Spleen (tissue), 11 donors: Measurements from ENCODE around the gene LASP1. TPM values are rescaled to one million over a fixed set of nuclear protein-coding genes. Genes with fewer than 3 reads are reported as not detected.

Experiments used
- DNase-seq: peaks from one replicate; pipeline ENCODE4 v3.0.0-alpha.2; 2020
- H3K27ac ChIP-seq, 8 donors: fragments of 200-600 bp; sonication (generic) in 7 of 8; 1 replicate in 4 of 8; 2 replicates in 4 of 8; pipeline versions ENCODE4 v1.5.0 to v1.8.0; 2016 to 2021; ENCODE audit warnings: inconsistent platforms in 4 of 8, mild to moderate bottlenecking in 4 of 8, moderate library complexity in 1 of 8
- H3K27me3 ChIP-seq, 7 donors: fragments of 200-600 bp; sonication (generic) in 6 of 7; replicated peaks in 1 of 7; 1 replicate in 4 of 7; 2 replicates in 3 of 7; pipeline versions ENCODE4 v1.5.0 to v1.8.0; 2016 to 2021; ENCODE audit warnings: inconsistent platforms in 3 of 7, mild to moderate bottlenecking in 1 of 7
- H3K36me3 ChIP-seq, 6 donors: fragments of 200-600 bp; sonication (generic) in 5 of 6; 1 replicate in 4 of 6; 2 replicates in 2 of 6; pipeline versions ENCODE4 v1.5.0 to v1.8.0; 2016 to 2021; ENCODE audit warnings: inconsistent platforms in 2 of 6
- H3K4me1 ChIP-seq, 6 donors: fragments of 200-600 bp; sonication (generic) in 5 of 6; 1 replicate in 3 of 6; 2 replicates in 3 of 6; pipeline versions ENCODE4 v1.5.0 to v1.8.0; 2016 to 2021; ENCODE audit warnings: inconsistent platforms in 3 of 6
- H3K4me3 ChIP-seq, 8 donors: fragments of 200-600 bp; sonication (generic) in 7 of 8; 1 replicate in 4 of 8; 2 replicates in 4 of 8; pipeline versions ENCODE4 v1.5.0 to v1.8.0; 2016 to 2021; ENCODE audit warnings: inconsistent platforms in 4 of 8, mild to moderate bottlenecking in 4 of 8, moderate library complexity in 2 of 8
- H3K9me3 ChIP-seq, 8 donors: fragments of 200-600 bp; sonication (generic) in 7 of 8; 1 replicate in 4 of 8; 2 replicates in 4 of 8; pipeline versions ENCODE4 v1.5.0 to v1.8.0; 2016 to 2021; ENCODE audit warnings: inconsistent platforms in 4 of 8
- CTCF ChIP-seq, 11 experiments: fragments of 200-600 bp in 7 of 11; fragments of 450-650 bp in 4 of 11; sonication (generic) in 4 of 11; IDR thresholded peaks in 8 of 11; conservative IDR thresholded peaks in 3 of 11; 1 replicate in 7 of 11; 2 replicates in 4 of 11; pipeline versions ENCODE4 v1.4.0 to v1.8.0; 2016 to 2021; ENCODE audit warnings: antibody characterized with exemption in 11 of 11, inconsistent platforms in 4 of 11, mild to moderate bottlenecking in 1 of 11
- POLR2A ChIP-seq, 3 donors: fragments of 450-650 bp; IDR thresholded peaks; one replicate each; pipeline ENCODE4 v1.5.1; 2017; ENCODE audit warnings: antibody characterized with exemption in 3 of 3, mild to moderate bottlenecking in 1 of 3
- POLR2AphosphoS5 ChIP-seq, 3 donors: sonication (generic); formaldehyde crosslinking; IDR thresholded peaks; one replicate each; pipeline ENCODE4 v1.5.1; 2017; ENCODE audit warnings: antibody characterized with exemption in 3 of 3
- whole genome bisulfite sequencing, 5 donors: extraction: QIAGEN DNeasy Blood & Tissue Kit in 3 of 5; methylation state at CpG; one replicate each; pipeline versions ENCODE4 v1.1.5 to v1.1.7; 2013 to 2018; 5-methylcytosine and 5-hydroxymethylcytosine counted together
- intact Hi-C: fragments of 100-400 bp; cut with DNase I; formaldehyde crosslinking; loops from one replicate; pipeline ENCODE4 v1.15.0; 2023; ENCODE audit warnings: low total_unique reads
- polyA plus RNA-seq, 3 donors: library from polyadenylated mRNA; stranded (reverse); fragments of 200-250 nt; gene quantifications; one replicate each; pipeline ENCODE4 v1.2.1, GENCODE V29; 2013
- total RNA-seq, 7 donors: library from RNA; depleted of rRNA in 3 of 7; stranded (reverse); fragments of >200 nt in 3 of 7; fragmentation: NEBNext Ultra II Directional in 4 of 7; extraction: Animal tissue kit (Norgen Biotek cat#: 25700) in 4 of 7; gene quantifications; one replicate each; pipeline versions ENCODE4 v1.1.0 to v1.2.1, GENCODE V29; 2016 to 2021
- donor health status: healthy with polysubstance abuse.
- donor health status: DM: no; HTN: no; CAD: no; lungs with moderate emphysema.
- donor health status: DM: no; HTN: no; CAD: no.
- donor health status: Bipolar disorder and iron deficiency.
- donor health status: healthy.
- donor health status: DM: no; HTN: no; CAD: no.
- donor health status: DM: yes; HTN: yes; CAD: no.

The LASP1 gene
- total and polyA plus RNA-seq, 10 donors, result 38.8 to 196 (median 143) TPM

GRCh38 chr17:38885728-38886642, 16.1 kb downstream of the LASP1 start:
- H3K27me3 ChIP-seq, result no peaks in the 10 kb centered on the region
- no peak overlapping the region for H3K4me3 ChIP-seq
- no peak for DNase-seq
- TF ChIP-seq POLR2AphosphoS5 (IDR thresholded peaks at IDR 0.05) (no peak), CTCF (IDR thresholded peaks at IDR 0.05 in 8 of 11, conservative IDR thresholded peaks at IDR 0.05 in 3 of 11) (no peak)
- intact Hi-C loops, result no loop called here
- H3K27ac ChIP-seq, result peak overlapping the region in 5 of 8 donors; percentile 11 to 84 (median 80)
- 64 to 74% (median 66%) methylated on average over 11 of the region's 11 CpGs for WGBS, 5 donors
- peaks cover 46 to 100% (median 89%) of the 10 kb centered on the region in 6 donors for H3K4me1 ChIP-seq
- H3K9me3 ChIP-seq, result no peaks in the 10 kb centered on the region
- H3K36me3 ChIP-seq, result peaks cover 0 to 89% (median 50%) of the 10 kb centered on the region in 6 donors

GRCh38 chr17:38886643-38887010, 16.8 kb downstream of the LASP1 start:
- WGBS, 5 donors, result 81 to 91% (median 89%) methylated on average over 8 of the region's 8 CpGs
- H3K27me3 ChIP-seq, result no peaks in the 10 kb centered on the region
- H3K36me3 ChIP-seq, result peaks cover 0 to 89% (median 50%) of the 10 kb centered on the region in 6 donors
- no peaks in the 10 kb centered on the region for H3K9me3 ChIP-seq
- H3K4me3 ChIP-seq, result no peak overlapping the region
- intact Hi-C loops, result no loop called here
- H3K27ac ChIP-seq, result peak overlapping the region in 3 of 8 donors; percentile 80 to 84 (median 81)
- peaks cover 44 to 100% (median 89%) of the 10 kb centered on the region in 6 donors for H3K4me1 ChIP-seq
- TF ChIP-seq POLR2A (IDR thresholded peaks at IDR 0.05) (no peak), POLR2AphosphoS5 (IDR thresholded peaks at IDR 0.05) (no peak), CTCF (IDR thresholded peaks at IDR 0.05 in 8 of 11, conservative IDR thresholded peaks at IDR 0.05 in 3 of 11) (no peak)
- DNase-seq, result no peak

GRCh38 chr17:38888842-38889241, 19.0 kb downstream of the LASP1 start:
- Histone ChIP-seq H3K36me3 (peaks cover 0 to 93% (median 55%) of the 10 kb centered on the region in 6 donors), H3K4me3 (no peak overlapping the region), H3K9me3 (no peaks in the 10 kb centered on the region), H3K27me3 (no peaks in the 10 kb centered on the region), H3K27ac (peak overlapping the region in 2 of 8 donors; percentile 15 to 80), H3K4me1 (peaks cover 46 to 100% (median 90%) of the 10 kb centered on the region in 6 donors)
- no peak for TF ChIP-seq POLR2AphosphoS5 (IDR thresholded peaks at IDR 0.05)
- TF ChIP-seq CTCF (IDR thresholded peaks at IDR 0.05 in 8 of 11, conservative IDR thresholded peaks at IDR 0.05 in 3 of 11), result no peak
- TF ChIP-seq POLR2A (IDR thresholded peaks at IDR 0.05), result no peak
- 88 to 95% (median 94%) methylated on average over 9 of the region's 9 CpGs for WGBS, 5 donors
- intact Hi-C loops, result no loop called here
- no peak for DNase-seq

GRCh38 chr17:38889745-38890409, 20.0 kb downstream of the LASP1 start:
- Histone ChIP-seq H3K4me1 (peaks cover 46 to 100% (median 90%) of the 10 kb centered on the region in 6 donors), H3K27ac (peak overlapping the region in 7 of 8 donors; percentile 50 to 87 (median 74)), H3K27me3 (no peaks in the 10 kb centered on the region), H3K9me3 (no peaks in the 10 kb centered on the region), H3K36me3 (peaks cover 0 to 100% (median 55%) of the 10 kb centered on the region in 6 donors), H3K4me3 (peak overlapping the region in 1 of 8 donors; percentile 25)
- intact Hi-C loops, result no loop called here
- WGBS, 5 donors, result 72 to 86% (median 77%) methylated on average over 8 to 12 of the region's 12 CpGs
- no peak for DNase-seq
- TF ChIP-seq CTCF (IDR thresholded peaks at IDR 0.05 in 8 of 11, conservative IDR thresholded peaks at IDR 0.05 in 3 of 11) (no peak), POLR2AphosphoS5 (IDR thresholded peaks at IDR 0.05) (no peak), POLR2A (IDR thresholded peaks at IDR 0.05) (no peak)
